ENCODE measurements around the gene ASTN1. TPM values are rescaled to one million over a fixed set of nuclear protein-coding genes. Genes with fewer than 3 reads are reported as not detected.

Gene ASTN1
- total and polyA plus RNA-seq, 2 experiments from 2014 or later = 1.1 TPM; not detected in 1

DNA sequence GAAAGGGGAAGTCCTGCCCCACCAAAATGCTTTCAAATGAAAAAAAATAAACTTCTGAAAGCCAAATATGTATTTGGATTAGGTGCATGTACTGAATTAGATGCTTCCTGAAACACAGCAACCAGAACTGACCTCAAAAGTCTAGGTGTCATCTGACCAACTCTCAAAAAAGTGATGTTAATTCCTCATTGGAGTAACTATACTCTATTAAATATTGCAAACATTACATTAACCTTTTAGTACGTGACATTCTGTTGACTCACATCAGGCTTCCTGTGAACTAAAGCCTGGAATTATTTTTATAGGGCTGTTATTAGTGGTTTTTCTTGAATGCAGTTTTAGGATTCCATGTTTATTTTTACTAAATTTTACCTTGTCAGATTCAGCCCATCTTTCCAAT lies 73.5 kb downstream of the ASTN1 start:
- no peaks in the 10 kb centered on the region for H3K4me1 ChIP-seq (ENCODE audit: insufficient read depth)
- H3K27ac ChIP-seq = no peak overlapping the region
- no peak overlapping the region for H2AFZ ChIP-seq
- no peak for TF ChIP-seq EZH2 (IDR thresholded peaks at IDR 0.05; ENCODE audit: borderline replicate concordance)
- no peak for TF ChIP-seq EZH2phosphoT487 (IDR thresholded peaks at IDR 0.05; ENCODE audit: low read depth, severe bottlenecking, unreplicated experiment)
- TF ChIP-seq, protein P1, sequence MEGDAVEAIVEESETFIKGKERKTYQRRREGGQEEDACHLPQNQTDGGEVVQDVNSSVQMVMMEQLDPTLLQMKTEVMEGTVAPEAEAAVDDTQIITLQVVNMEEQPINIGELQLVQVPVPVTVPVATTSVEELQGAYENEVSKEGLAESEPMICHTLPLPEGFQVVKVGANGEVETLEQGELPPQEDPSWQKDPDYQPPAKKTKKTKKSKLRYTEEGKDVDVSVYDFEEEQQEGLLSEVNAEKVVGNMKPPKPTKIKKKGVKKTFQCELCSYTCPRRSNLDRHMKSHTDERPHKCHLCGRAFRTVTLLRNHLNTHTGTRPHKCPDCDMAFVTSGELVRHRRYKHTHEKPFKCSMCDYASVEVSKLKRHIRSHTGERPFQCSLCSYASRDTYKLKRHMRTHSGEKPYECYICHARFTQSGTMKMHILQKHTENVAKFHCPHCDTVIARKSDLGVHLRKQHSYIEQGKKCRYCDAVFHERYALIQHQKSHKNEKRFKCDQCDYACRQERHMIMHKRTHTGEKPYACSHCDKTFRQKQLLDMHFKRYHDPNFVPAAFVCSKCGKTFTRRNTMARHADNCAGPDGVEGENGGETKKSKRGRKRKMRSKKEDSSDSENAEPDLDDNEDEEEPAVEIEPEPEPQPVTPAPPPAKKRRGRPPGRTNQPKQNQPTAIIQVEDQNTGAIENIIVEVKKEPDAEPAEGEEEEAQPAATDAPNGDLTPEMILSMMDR (IDR thresholded peaks at IDR 0.05; ENCODE audit: poor library complexity) = no peak
- no peak overlapping the region for H3K4me2 ChIP-seq
- H4K20me1 ChIP-seq (ENCODE audit: insufficient read depth, poor library complexity, severe bottlenecking) = no peaks in the 10 kb centered on the region
- H3K9me3 ChIP-seq (ENCODE audit: low read depth) = no peaks in the 10 kb centered on the region
- 79% methylated on average over 1 of the region's 1 CpG for WGBS (ENCODE audit: low lambda C conversion rate, missing lambda C conversion rate)
- H3K79me2 ChIP-seq = no peaks in the 10 kb centered on the region
- no peaks in the 10 kb centered on the region for H3K9me2 ChIP-seq (replicated peaks; ENCODE audit: insufficient read depth)
- H3K4me3 ChIP-seq = no peak overlapping the region
- no peak for DNase-seq (ENCODE audit: low spot score)
- no peaks in the 10 kb centered on the region for H3K36me3 ChIP-seq (replicated peaks; ENCODE audit: insufficient read depth, low read depth)
- peaks cover 7% of the 10 kb centered on the region for H3K27me3 ChIP-seq

DNA sequence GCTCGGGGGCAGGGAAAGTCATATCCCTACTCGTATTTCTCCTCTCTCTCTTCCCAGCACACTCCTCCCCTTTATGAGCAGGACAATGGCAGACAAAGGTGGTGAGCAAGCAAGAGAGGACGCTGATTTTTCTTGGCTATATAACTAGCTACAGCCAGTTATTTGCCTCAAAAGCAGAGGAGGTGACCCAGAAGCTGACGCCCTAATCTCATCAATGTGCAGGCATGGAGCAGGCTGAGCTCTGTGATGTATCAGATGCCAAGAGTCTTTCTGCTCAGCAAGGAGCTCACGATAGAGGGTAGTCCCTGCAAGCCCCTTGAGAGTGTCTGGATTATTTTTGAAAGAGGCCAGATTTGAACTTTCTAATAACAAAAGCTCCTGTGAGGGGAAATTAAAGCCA lies 75.5 kb downstream of the ASTN1 start:
- WGBS (ENCODE audit: low lambda C conversion rate, missing lambda C conversion rate) = 55% methylated on average over 5 of the region's 5 CpGs

DNA sequence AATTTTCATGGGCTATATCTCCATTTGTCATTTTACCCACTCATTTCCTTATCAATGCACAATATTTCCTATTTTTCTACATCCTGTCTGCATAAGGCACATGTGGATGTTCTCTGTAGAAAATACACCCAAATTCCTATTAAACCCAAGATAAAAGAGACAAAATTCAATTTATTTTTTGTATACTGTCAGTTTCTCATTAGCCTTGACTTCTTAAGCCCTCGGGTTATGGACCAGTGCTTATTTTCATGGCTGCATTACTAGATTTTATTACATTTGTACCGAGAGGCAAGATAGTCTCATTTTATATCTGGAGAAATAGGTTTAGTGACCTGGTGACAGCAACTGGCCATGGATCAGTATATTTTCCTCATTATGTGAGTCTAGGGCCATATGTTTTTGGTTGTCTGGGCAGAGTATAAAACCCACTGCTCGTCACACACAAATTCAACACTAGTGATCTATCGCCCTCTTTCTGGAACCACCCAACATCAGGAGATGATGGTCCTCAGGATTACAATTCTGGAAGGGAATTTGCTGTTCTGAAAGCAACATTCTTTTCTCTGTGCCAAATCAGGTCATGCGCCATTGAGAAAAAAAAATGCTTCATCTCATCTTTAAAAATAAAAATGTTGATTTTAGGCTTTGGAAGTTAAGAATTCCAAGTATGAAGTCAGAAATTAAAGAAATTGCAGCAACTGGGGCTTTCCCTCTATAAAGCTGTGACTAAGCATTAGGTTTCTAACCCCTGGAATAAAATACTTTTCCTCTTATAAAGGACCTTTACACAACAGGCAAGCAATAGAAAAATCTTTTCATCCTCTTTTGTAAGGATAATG lies 81.4 kb downstream of the ASTN1 start:
- H3K9me2 ChIP-seq (replicated peaks; ENCODE audit: insufficient read depth) = no peaks in the 10 kb centered on the region
- TF ChIP-seq EZH2 (IDR thresholded peaks at IDR 0.05; ENCODE audit: borderline replicate concordance) (no peak), EZH2phosphoT487 (IDR thresholded peaks at IDR 0.05; ENCODE audit: low read depth, severe bottlenecking, unreplicated experiment) (no peak)
- TF ChIP-seq, protein P1 (IDR thresholded peaks at IDR 0.05; ENCODE audit: poor library complexity) = no peak
- no peak overlapping the region for H3K27ac ChIP-seq
- peaks cover 18% of the 10 kb centered on the region for H3K27me3 ChIP-seq
- H3K9me3 ChIP-seq (ENCODE audit: low read depth) = no peaks in the 10 kb centered on the region
- no peaks in the 10 kb centered on the region for H4K20me1 ChIP-seq (ENCODE audit: insufficient read depth, poor library complexity, severe bottlenecking)
- no peaks in the 10 kb centered on the region for H3K36me3 ChIP-seq (replicated peaks; ENCODE audit: insufficient read depth, low read depth)
- whole genome bisulfite sequencing (ENCODE audit: low lambda C conversion rate, missing lambda C conversion rate) = 82% methylated on average over 5 of the region's 5 CpGs
- H2AFZ ChIP-seq = no peak overlapping the region
- no peaks in the 10 kb centered on the region for H3K79me2 ChIP-seq
- no peak for DNase-seq (ENCODE audit: low spot score)
- H3K4me2 ChIP-seq = no peak overlapping the region
- H3K4me1 ChIP-seq (ENCODE audit: insufficient read depth) = no peaks in the 10 kb centered on the region
- no peak overlapping the region for H3K4me3 ChIP-seq

More for the DNA sequence above, 75.5 kb downstream of the ASTN1 start:
- TF ChIP-seq EZH2 (IDR thresholded peaks at IDR 0.05; ENCODE audit: borderline replicate concordance) (no peak), EZH2phosphoT487 (IDR thresholded peaks at IDR 0.05; ENCODE audit: low read depth, severe bottlenecking, unreplicated experiment) (no peak)
- TF ChIP-seq, protein P1 (IDR thresholded peaks at IDR 0.05; ENCODE audit: poor library complexity) = no peak
- Histone ChIP-seq H3K27ac (no peak overlapping the region), H3K36me3 (replicated peaks; ENCODE audit: insufficient read depth, low read depth) (no peaks in the 10 kb centered on the region), H3K4me1 (ENCODE audit: insufficient read depth) (no peaks in the 10 kb centered on the region), H3K9me3 (ENCODE audit: low read depth) (no peaks in the 10 kb centered on the region), H2AFZ (no peak overlapping the region), H3K4me3 (no peak overlapping the region), H3K27me3 (peaks cover 7% of the 10 kb centered on the region), H3K79me2 (no peaks in the 10 kb centered on the region), H3K9me2 (replicated peaks; ENCODE audit: insufficient read depth) (no peaks in the 10 kb centered on the region), H4K20me1 (ENCODE audit: insufficient read depth, poor library complexity, severe bottlenecking) (no peaks in the 10 kb centered on the region), H3K4me2 (no peak overlapping the region)
- no peak for DNase-seq (ENCODE audit: low spot score)
